Hepatocyte (in vitro differentiated cells): ENCODE results near the gene TMEM131L. TPM values are rescaled to one million over a fixed set of nuclear protein-coding genes. Genes with fewer than 3 reads are reported as not detected.

Experiments used
- DNase-seq: peaks from one replicate; pipeline ENCODE4 v3.0.0-alpha.2; 2016; ENCODE audit warnings: low spot score
- H2AFZ ChIP-seq: fragments of 200-600 bp; sonication (generic); 2 replicates; pipeline ENCODE4 v1.6.0; 2016; ENCODE audit warnings: antibody characterized with exemption, mild to moderate bottlenecking
- H3K27ac ChIP-seq: fragments of 200-600 bp; sonication (generic); 2 replicates; pipeline ENCODE4 v1.5.1; 2016; ENCODE audit warnings: mild to moderate bottlenecking
- H3K27me3 ChIP-seq: fragments of 200-600 bp; sonication (generic); 2 replicates; pipeline ENCODE4 v1.6.1; 2016
- H3K36me3 ChIP-seq: fragments of 200-600 bp; sonication (generic); replicated peaks from 2 replicates; pipeline ENCODE4 v1.5.1; 2016; ENCODE audit warnings: low read depth; ENCODE audit not compliant: insufficient read depth
- H3K4me1 ChIP-seq: fragments of 200-600 bp; sonication (generic); 2 replicates; pipeline ENCODE4 v1.5.1; 2016; ENCODE audit warnings: mild to moderate bottlenecking, moderate library complexity; ENCODE audit not compliant: insufficient read depth
- H3K4me2 ChIP-seq: fragments of 200-600 bp; sonication (generic); 2 replicates; pipeline ENCODE4 v1.6.0; 2016
- H3K4me3 ChIP-seq: fragments of 200-600 bp; sonication (generic); 2 replicates; pipeline ENCODE4 v1.5.1; 2016; ENCODE audit warnings: mild to moderate bottlenecking
- H3K79me2 ChIP-seq: fragments of 200-600 bp; sonication (generic); 2 replicates; pipeline ENCODE4 v1.6.0; 2017; ENCODE audit warnings: mild to moderate bottlenecking
- H3K9me2 ChIP-seq: fragments of 200-600 bp; sonication (generic); replicated peaks from 2 replicates; pipeline ENCODE4 v1.6.0; 2017; ENCODE audit warnings: mild to moderate bottlenecking; ENCODE audit not compliant: insufficient read depth
- H3K9me3 ChIP-seq: fragments of 200-600 bp; sonication (generic); 2 replicates; pipeline ENCODE4 v1.5.1; 2016; ENCODE audit warnings: low read depth, mild to moderate bottlenecking
- H4K20me1 ChIP-seq: fragments of 200-600 bp; sonication (generic); 2 replicates; pipeline ENCODE4 v1.6.0; 2016; ENCODE audit warnings: mild to moderate bottlenecking; ENCODE audit not compliant: insufficient read depth, poor library complexity, severe bottlenecking
- EZH2 ChIP-seq: fragments of 200-600 bp; sonication (generic); IDR thresholded peaks from 2 replicates; pipeline ENCODE4 v1.6.1; 2016; ENCODE audit warnings: antibody characterized with exemption, mild to moderate bottlenecking, borderline replicate concordance
- EZH2phosphoT487 ChIP-seq: fragments of 200-600 bp; sonication (generic); IDR thresholded peaks from one replicate; pipeline ENCODE4 v1.6.1; 2018; ENCODE audit warnings: antibody characterized with exemption, mild to moderate bottlenecking, low read depth, moderate library complexity; ENCODE audit not compliant: unreplicated experiment, severe bottlenecking
- WGBS: methylation state at CpG from one replicate; pipeline ENCODE4 v1.1.6; 2016; ENCODE audit warnings: low lambda C conversion rate; ENCODE audit errors: missing lambda C conversion rate; 5-methylcytosine and 5-hydroxymethylcytosine counted together
- polyA plus RNA-seq: library from polyadenylated mRNA; unstranded; fragments of >200 nt; fragmentation: Nextera tagmentation; extraction: Ambion mirVana; gene quantifications from 2 replicates; pipeline ENCODE4 v1.2.1, GENCODE V29; 2016
- total RNA-seq: library from RNA; depleted of rRNA; stranded (reverse); fragments of >200 nt; gene quantifications from 2 replicates; pipeline ENCODE4 v1.2.3, GENCODE V29; 2014
- TF ChIP-seq, protein P1 (sequence below): fragments of 200-600 bp; sonication (generic); IDR thresholded peaks from 2 replicates; pipeline ENCODE4 v1.5.1; 2016; ENCODE audit warnings: antibody characterized with exemption, mild to moderate bottlenecking; ENCODE audit not compliant: poor library complexity

TMEM131L gene
- total and polyA plus RNA-seq, 2 experiments from 2014 or later = 6.3 to 10.5 TPM

GRCh38 chr4:153534792-153535629, 68.9 kb downstream of the TMEM131L start:
- no peaks in the 10 kb centered on the region for H3K36me3 ChIP-seq
- H2AFZ ChIP-seq = no peak overlapping the region
- no peak for TF ChIP-seq EZH2phosphoT487
- no peak for TF ChIP-seq EZH2
- TF ChIP-seq, protein P1, sequence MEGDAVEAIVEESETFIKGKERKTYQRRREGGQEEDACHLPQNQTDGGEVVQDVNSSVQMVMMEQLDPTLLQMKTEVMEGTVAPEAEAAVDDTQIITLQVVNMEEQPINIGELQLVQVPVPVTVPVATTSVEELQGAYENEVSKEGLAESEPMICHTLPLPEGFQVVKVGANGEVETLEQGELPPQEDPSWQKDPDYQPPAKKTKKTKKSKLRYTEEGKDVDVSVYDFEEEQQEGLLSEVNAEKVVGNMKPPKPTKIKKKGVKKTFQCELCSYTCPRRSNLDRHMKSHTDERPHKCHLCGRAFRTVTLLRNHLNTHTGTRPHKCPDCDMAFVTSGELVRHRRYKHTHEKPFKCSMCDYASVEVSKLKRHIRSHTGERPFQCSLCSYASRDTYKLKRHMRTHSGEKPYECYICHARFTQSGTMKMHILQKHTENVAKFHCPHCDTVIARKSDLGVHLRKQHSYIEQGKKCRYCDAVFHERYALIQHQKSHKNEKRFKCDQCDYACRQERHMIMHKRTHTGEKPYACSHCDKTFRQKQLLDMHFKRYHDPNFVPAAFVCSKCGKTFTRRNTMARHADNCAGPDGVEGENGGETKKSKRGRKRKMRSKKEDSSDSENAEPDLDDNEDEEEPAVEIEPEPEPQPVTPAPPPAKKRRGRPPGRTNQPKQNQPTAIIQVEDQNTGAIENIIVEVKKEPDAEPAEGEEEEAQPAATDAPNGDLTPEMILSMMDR = no peak
- 83% methylated on average over 10 of the region's 10 CpGs for WGBS
- no peak for DNase-seq
- no peaks in the 10 kb centered on the region for H3K9me2 ChIP-seq
- peaks cover 4% of the 10 kb centered on the region for H3K79me2 ChIP-seq
- no peak overlapping the region for H3K4me3 ChIP-seq
- no peak overlapping the region for H3K27ac ChIP-seq
- peaks cover 12% of the 10 kb centered on the region for H3K4me1 ChIP-seq
- H3K9me3 ChIP-seq = no peaks in the 10 kb centered on the region
- H4K20me1 ChIP-seq = no peaks in the 10 kb centered on the region
- no peak overlapping the region for H3K4me2 ChIP-seq
- H3K27me3 ChIP-seq = no peaks in the 10 kb centered on the region

DNA sequence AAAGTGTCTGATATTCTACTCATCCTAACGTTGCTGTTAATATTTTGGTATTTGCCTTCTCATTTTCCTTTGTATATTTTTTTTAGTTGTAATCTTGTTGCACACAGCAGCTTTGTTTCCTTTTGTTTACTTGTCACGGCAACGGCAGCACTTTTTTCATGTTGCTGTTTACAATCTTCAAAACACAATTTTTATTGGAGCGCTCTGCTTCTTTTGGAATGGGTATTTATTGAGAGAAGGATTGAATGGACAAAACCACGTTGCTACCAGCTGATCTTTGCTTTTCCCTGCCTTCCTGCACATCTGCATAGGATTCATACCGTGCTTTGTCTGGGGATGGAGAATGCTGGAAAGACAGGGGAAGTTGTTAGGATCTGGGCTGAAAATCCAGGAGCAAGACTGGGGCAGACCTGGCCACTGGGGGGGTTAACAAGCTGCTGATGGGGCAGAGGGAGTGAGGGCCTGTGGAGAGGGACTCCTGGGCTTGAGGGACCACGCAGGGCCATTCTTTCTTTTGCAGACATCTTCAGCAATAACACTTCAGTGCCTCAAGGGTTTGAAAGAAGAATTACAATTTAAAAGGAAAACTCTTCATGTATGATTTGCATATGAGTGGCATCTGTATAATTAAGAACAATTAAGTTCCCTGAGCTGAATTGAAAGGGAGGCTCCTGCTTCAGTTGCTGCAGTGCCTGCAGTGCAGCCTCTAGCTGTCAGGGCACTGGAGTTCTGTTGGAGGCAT, 69.8 kb downstream of the TMEM131L start:
- Histone ChIP-seq H2AFZ (no peak overlapping the region), H3K4me1 (peaks cover 10% of the 10 kb centered on the region), H3K27ac (no peak overlapping the region), H3K4me2 (peak overlapping the region; percentile 11), H3K4me3 (no peak overlapping the region), H3K36me3 (no peaks in the 10 kb centered on the region), H3K9me3 (no peaks in the 10 kb centered on the region), H3K27me3 (no peaks in the 10 kb centered on the region), H3K79me2 (peaks cover 4% of the 10 kb centered on the region), H3K9me2 (no peaks in the 10 kb centered on the region), H4K20me1 (no peaks in the 10 kb centered on the region)
- DNase-seq = no peak
- TF ChIP-seq EZH2phosphoT487 (no peak), EZH2 (no peak)
- TF ChIP-seq, protein P1 = no peak
- 44% methylated on average over 7 of the region's 7 CpGs for WGBS

- Histone ChIP-seq H3K9me2 (no peaks in the 10 kb centered on the region), H3K36me3 (no peaks in the 10 kb centered on the region), H2AFZ (no peak overlapping the region), H3K79me2 (peaks cover 4% of the 10 kb centered on the region), H3K4me3 (no peak overlapping the region), H3K9me3 (no peaks in the 10 kb centered on the region), H3K4me1 (peaks cover 3% of the 10 kb centered on the region), H3K27ac (no peak overlapping the region), H3K27me3 (no peaks in the 10 kb centered on the region), H4K20me1 (no peaks in the 10 kb centered on the region), H3K4me2 (no peak overlapping the region)
- TF ChIP-seq EZH2 (no peak), EZH2phosphoT487 (no peak)
- TF ChIP-seq, protein P1 = no peak
- no peak for DNase-seq
- WGBS = 85% methylated on average over 6 of the region's 6 CpGs
These were observed 71.4 kb downstream of the TMEM131L start for GRCh38 chr4:153537493-153537960.
